GM10266 (cell line): ENCODE data around the gene MANSC4.

Source experiments
- DNase-seq: peaks from one replicate; pipeline ENCODE4 v3.0.0; 2012; ENCODE audit errors: extremely low spot score
- TF ChIP-seq, protein P1 (sequence below): IDR thresholded peaks from 2 replicates; pipeline ENCODE4 v1.5.1; 2012; ENCODE audit warnings: mild to moderate bottlenecking, low read depth; ENCODE audit not compliant: control insufficient read depth, insufficient read depth; ENCODE audit errors: missing control alignments

Gene MANSC4

DNA sequence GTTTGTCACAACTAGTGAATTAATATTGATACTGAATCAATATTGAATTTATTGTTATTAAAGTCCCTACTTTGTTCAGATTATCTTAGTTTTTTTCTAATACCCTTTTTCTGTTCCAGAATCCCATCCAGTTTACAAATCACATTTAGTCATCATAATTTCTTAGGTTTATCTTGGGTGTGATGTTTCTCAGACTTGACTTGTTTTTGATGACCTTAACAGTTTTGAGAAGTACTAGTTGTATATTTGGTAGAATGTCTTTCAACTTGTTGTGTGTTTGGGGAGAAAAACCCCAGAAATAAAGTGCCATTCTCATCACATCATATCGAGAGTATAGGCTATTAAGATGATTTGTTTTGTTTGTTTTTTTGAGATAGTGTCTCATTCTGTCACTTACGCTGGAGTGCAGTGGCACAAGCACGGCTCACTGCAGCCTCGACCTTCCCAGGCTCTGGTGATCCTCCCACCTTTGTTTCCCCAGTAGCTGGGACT lies 49.9 kb downstream of the MANSC4 start:
- no peak for DNase-seq

DNA sequence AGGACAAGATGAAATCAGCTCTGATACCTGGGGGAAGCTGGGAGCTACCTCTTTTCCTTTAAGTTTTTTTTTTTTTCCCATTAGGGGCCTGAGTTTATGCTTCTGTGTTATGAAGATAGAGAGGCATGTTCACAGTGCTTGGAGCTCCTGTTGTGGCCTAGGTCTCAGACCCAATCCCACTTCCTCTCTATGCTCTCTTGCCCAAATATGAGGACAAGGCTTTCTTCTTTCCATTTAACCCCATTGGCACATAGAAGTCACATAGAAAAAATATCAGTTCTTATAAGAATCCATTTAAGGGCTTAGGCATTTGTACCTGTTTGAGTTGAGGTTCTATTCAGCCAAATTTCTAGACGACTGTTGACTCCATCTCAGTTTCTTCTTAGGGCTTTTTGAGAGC lies 56.8 kb downstream of the MANSC4 start:
- DNase-seq = no peak
- TF ChIP-seq, protein P1, sequence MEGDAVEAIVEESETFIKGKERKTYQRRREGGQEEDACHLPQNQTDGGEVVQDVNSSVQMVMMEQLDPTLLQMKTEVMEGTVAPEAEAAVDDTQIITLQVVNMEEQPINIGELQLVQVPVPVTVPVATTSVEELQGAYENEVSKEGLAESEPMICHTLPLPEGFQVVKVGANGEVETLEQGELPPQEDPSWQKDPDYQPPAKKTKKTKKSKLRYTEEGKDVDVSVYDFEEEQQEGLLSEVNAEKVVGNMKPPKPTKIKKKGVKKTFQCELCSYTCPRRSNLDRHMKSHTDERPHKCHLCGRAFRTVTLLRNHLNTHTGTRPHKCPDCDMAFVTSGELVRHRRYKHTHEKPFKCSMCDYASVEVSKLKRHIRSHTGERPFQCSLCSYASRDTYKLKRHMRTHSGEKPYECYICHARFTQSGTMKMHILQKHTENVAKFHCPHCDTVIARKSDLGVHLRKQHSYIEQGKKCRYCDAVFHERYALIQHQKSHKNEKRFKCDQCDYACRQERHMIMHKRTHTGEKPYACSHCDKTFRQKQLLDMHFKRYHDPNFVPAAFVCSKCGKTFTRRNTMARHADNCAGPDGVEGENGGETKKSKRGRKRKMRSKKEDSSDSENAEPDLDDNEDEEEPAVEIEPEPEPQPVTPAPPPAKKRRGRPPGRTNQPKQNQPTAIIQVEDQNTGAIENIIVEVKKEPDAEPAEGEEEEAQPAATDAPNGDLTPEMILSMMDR = no peak

More for the DNA sequence above, 49.9 kb downstream of the MANSC4 start:
- TF ChIP-seq, protein P1 = no peak
